Fibroblast of mammary gland (primary cell): Measurements from ENCODE around the gene LGALS4.

Source experiments
- DNase-seq: peaks from one replicate; pipeline ENCODE4 v3.0.0-alpha.2; 2010; ENCODE audit warnings: low read depth
- H3K4me3 ChIP-seq: 2 replicates; pipeline ENCODE4 v1.5.1; 2011; ENCODE audit warnings: low read depth, mild to moderate bottlenecking, low read length, moderate library complexity; ENCODE audit not compliant: control insufficient read depth
- CTCF ChIP-seq: conservative IDR thresholded peaks from 2 replicates; pipeline ENCODE4 v1.5.1; 2011; ENCODE audit warnings: low read depth, low read length, inconsistent platforms; ENCODE audit not compliant: control insufficient read depth, insufficient read depth

The LGALS4 gene

DNA sequence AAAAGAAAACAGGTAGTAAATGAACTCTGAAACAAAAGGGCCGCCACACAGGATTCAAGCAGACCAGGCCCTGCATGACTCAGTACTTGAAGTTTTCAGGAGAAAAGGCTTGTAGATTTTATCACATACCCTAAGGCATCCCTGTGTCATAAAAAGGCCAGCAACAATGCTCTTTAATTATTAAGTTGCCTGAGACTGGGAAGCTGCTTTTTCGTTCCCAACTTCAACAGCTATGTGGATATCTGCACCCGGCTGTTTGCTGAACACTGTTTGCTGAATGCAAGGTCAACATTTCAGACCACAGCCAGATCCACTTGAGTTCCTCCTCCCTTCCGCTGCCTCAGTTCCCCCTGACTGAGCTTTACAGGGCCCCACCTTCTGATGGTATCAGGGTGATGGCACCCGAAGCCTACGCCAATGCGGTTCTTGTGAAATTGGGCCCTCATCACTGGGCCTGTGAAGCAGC is 24.9 kb upstream of the LGALS4 start:
- DNase-seq = no peak
- no peak for TF ChIP-seq CTCF
- H3K4me3 ChIP-seq = no peak overlapping the region

- H3K4me3 ChIP-seq = no peak overlapping the region
- TF ChIP-seq CTCF = no peak
- no peak for DNase-seq
Observed at GRCh38 chr19:38836983-38837626, 24.4 kb upstream of the LGALS4 start.

GRCh38 chr19:38836159-38836982 is 23.6 kb upstream of the LGALS4 start:
- no peak for TF ChIP-seq CTCF
- DNase-seq = no peak
- H3K4me3 ChIP-seq = no peak overlapping the region

GRCh38 chr19:38834590-38834989 is 21.8 kb upstream of the LGALS4 start:
- H3K4me3 ChIP-seq = no peak overlapping the region
- no peak for TF ChIP-seq CTCF
- DNase-seq = no peak

DNA sequence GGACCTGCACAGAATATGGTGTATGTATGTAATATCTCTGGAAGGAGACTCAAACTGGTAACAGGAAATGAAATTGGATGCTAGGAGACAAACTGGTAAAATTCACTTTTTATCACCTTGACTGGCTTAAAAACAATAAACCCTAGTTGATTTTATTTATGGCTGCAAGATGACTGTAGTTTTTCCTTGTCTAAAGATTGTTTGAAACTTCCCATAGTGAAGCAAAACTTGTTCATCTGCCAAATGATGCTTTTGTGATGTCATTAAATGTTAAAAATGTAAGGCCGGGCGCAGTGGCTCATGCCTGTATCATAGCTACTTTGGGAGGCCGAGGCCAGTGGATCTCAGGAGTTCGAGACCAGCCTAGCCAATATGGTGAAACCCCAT is 21.4 kb upstream of the LGALS4 start:
- DNase-seq = peak; percentile 46
- TF ChIP-seq CTCF = no peak
- H3K4me3 ChIP-seq = no peak overlapping the region

DNA sequence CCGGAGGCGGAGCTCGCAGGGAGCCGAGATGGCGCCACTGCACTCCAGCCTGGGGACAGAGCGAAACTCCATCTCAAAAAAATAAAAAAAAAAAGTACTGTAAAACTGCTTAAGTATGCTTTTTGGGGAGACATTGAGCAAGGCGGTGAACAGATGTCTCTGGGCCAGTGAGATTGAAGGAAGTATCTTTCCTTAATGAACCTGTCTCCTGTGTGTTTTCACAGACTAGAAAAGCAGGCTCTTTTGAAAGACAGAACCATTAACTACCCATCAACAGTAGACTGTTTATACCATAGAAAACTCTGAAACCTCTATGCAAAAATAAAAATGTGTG is 20.3 kb upstream of the LGALS4 start:
- TF ChIP-seq CTCF = no peak
- H3K4me3 ChIP-seq = no peak overlapping the region
- no peak for DNase-seq
